H1 (cell line): Measurements from ENCODE around the gene PCTP. TPM values are rescaled to one million over a fixed set of nuclear protein-coding genes. Genes with fewer than 3 reads are reported as not detected.

Source experiments
- BACH1 ChIP-seq: IDR thresholded peaks from 2 replicates; pipeline ENCODE4 v1.6.1; 2012; ENCODE audit warnings: low read length, improper control_type of control experiment
- BRCA1 ChIP-seq: IDR thresholded peaks from 2 replicates; pipeline ENCODE4 v1.6.1; 2012; ENCODE audit warnings: low read depth, low read length, improper control_type of control experiment
- CHD1 ChIP-seq: IDR thresholded peaks from 2 replicates; pipeline ENCODE4 v1.6.1; 2012; ENCODE audit warnings: low read depth, low read length, improper control_type of control experiment
- FOSL1 ChIP-seq: IDR thresholded peaks from 2 replicates; pipeline ENCODE4 v1.6.1; 2011; ENCODE audit warnings: mild to moderate bottlenecking, low read depth, low read length, moderate library complexity; ENCODE audit not compliant: insufficient read depth
- JUND ChIP-seq: IDR thresholded peaks from 2 replicates; pipeline ENCODE4 v1.6.1; 2011; ENCODE audit warnings: mild to moderate bottlenecking, improper control_type of control experiment, low read length
- MAFK ChIP-seq: IDR thresholded peaks from 2 replicates; pipeline ENCODE4 v1.6.1; 2012; ENCODE audit warnings: low read depth, mild to moderate bottlenecking, improper control_type of control experiment, low read length
- RNF2 ChIP-seq: fragments of 200-900, 300-1000 bp; sonication (generic); IDR thresholded peaks from 2 replicates; pipeline ENCODE4 v1.7.1; 2016; ENCODE audit warnings: borderline replicate concordance, low read depth, mild to moderate bottlenecking, antibody characterized with exemption, low read length; ENCODE audit not compliant: poor library complexity, severe bottlenecking; ENCODE audit errors: missing control alignments
- TAF1 ChIP-seq: IDR thresholded peaks from 2 replicates; pipeline ENCODE4 v1.6.1; 2011; ENCODE audit warnings: mild to moderate bottlenecking, low read depth, low read length
- TBP ChIP-seq: IDR thresholded peaks from 2 replicates; pipeline ENCODE4 v1.6.1; 2011; ENCODE audit warnings: low read depth, low read length, improper control_type of control experiment
- polyA plus RNA-seq, 7 experiments: library from polyadenylated mRNA; depleted of rRNA in 3 of 7; stranded (reverse) in 5 of 7; unstranded in 2 of 7; fragments of >200 nt in 5 of 7; fragments of 200-250 nt in 2 of 7; gene quantifications; 1 replicate in 5 of 7; 2 replicates in 1 of 7; 4 replicates in 1 of 7; pipeline versions ENCODE4 v1.2.1 to v1.2.3, GENCODE V29; 2011 to 2013; ENCODE audit warnings: missing spikeins in 2 of 7, mixed read lengths in 2 of 7
- total RNA-seq: library from RNA; stranded (reverse); fragmentation: NEBNext Ultra II Directional; extraction: Animal tissue kit (Norgen Biotek cat#: 25700); gene quantifications from 2 replicates; pipeline ENCODE4 v1.2.1, GENCODE V29; 2021
- TF ChIP-seq, protein P1 (sequence below), 3 experiments: IDR thresholded peaks; 1 replicate in 2 of 3; 2 replicates in 1 of 3; pipeline versions ENCODE4 v1.5.1 to v1.6.1; 2011; ENCODE audit warnings: low read length in 3 of 3, mild to moderate bottlenecking in 3 of 3, inconsistent platforms in 2 of 3, low read depth in 1 of 3, moderate library complexity in 1 of 3; ENCODE audit not compliant: insufficient read depth in 1 of 3; ENCODE audit errors: control extremely low read depth in 1 of 3

Gene PCTP
- total and polyA plus RNA-seq, 2 of the 8 experiments (the other 6 are each of a cell fraction or from before 2014, with no cell fraction given): 14.1 to 14.6 TPM

DNA sequence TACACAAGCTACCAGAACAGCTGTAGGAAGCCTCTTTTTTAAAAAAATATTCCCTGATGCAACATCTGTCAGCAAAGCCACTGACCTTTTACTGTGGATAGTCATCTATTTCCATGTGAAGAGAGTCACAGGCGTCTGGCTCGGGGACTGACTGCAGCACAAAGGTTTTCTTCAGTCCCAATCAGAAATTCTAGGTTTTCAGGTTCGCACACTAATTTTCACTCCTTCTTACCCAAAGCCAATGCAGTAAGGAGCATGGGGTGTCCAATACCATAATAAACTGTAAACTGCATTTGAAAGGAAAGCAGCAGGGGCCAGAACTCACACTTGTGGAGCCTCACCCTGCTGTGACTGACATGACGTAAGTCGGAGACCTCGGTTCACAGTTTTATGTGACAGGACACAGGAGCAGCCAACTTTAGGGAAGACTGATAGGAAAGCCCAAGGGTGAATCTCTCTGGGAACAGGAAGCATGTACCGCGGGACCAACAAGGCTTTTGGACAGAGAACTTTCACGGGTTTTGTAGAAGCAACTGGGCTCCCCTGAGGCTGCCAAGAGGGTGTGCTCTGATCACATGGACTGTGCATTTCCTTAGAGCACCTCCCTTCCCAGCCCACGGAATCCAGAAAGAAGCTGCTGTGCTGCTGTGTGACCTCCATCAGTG lies 19.1 kb upstream of the PCTP start (continued):
- no peak for TF ChIP-seq FOSL1
- TF ChIP-seq CHD1: no peak
- TF ChIP-seq, protein P1, sequence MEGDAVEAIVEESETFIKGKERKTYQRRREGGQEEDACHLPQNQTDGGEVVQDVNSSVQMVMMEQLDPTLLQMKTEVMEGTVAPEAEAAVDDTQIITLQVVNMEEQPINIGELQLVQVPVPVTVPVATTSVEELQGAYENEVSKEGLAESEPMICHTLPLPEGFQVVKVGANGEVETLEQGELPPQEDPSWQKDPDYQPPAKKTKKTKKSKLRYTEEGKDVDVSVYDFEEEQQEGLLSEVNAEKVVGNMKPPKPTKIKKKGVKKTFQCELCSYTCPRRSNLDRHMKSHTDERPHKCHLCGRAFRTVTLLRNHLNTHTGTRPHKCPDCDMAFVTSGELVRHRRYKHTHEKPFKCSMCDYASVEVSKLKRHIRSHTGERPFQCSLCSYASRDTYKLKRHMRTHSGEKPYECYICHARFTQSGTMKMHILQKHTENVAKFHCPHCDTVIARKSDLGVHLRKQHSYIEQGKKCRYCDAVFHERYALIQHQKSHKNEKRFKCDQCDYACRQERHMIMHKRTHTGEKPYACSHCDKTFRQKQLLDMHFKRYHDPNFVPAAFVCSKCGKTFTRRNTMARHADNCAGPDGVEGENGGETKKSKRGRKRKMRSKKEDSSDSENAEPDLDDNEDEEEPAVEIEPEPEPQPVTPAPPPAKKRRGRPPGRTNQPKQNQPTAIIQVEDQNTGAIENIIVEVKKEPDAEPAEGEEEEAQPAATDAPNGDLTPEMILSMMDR (IDR thresholded peaks at IDR 0.05; ENCODE audit: control extremely low read depth in 1 of 3, insufficient read depth in 1 of 3, low read depth in 1 of 3, low read length in 3 of 3): no peak
- TF ChIP-seq RNF2: no peak
- TF ChIP-seq JUND: no peak
- no peak for TF ChIP-seq BACH1
- no peak for TF ChIP-seq BRCA1
- TF ChIP-seq TBP: no peak
- no peak for TF ChIP-seq MAFK
- no peak for TF ChIP-seq TAF1
